Epithelial cell of esophagus (primary cell): ENCODE measurements around the gene SYDE1.

Experiments
- DNase-seq: peaks from one replicate; pipeline ENCODE4 v3.0.0; 2010; ENCODE audit warnings: low read depth
- H3K4me3 ChIP-seq: 2 replicates; pipeline ENCODE4 v1.5.1; 2011; ENCODE audit warnings: mild to moderate bottlenecking, low read length, control low read depth
- TF ChIP-seq, protein P1 (sequence below): IDR thresholded peaks from 2 replicates; pipeline ENCODE4 v1.5.1; 2011; ENCODE audit warnings: low read depth, mild to moderate bottlenecking, low read length, control low read depth, inconsistent platforms; ENCODE audit not compliant: insufficient read depth; ENCODE audit errors: missing control alignments

The SYDE1 gene

DNA sequence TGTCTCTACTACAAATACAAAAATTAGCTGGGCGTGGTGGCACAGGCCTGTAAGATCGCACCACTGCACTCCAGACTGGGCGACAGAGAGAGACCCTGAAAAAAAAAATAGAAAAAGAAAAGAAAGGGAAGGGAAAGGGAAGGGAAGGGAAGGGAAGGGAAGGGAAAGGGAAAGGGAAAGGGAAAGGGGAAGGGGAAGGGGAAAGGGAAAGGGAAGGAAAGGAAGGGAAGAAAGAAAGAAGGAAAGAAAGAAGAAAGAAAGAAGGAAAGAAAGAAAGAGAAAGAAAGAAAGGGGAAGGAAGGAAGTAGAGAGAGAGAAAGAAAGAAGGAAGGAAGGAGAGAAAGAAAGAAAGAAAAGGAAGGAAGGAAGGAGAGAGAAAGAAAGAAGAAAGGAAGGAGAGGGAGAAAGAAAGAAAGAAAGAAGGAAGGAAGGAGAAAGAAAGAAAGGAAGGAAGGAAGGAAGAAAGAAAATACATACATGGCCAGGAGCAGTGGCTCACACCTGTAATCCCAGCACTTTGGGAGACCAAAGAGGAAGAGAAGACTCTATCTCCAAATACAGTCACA is 8.1 kb upstream of the SYDE1 start:
- TF ChIP-seq, protein P1, sequence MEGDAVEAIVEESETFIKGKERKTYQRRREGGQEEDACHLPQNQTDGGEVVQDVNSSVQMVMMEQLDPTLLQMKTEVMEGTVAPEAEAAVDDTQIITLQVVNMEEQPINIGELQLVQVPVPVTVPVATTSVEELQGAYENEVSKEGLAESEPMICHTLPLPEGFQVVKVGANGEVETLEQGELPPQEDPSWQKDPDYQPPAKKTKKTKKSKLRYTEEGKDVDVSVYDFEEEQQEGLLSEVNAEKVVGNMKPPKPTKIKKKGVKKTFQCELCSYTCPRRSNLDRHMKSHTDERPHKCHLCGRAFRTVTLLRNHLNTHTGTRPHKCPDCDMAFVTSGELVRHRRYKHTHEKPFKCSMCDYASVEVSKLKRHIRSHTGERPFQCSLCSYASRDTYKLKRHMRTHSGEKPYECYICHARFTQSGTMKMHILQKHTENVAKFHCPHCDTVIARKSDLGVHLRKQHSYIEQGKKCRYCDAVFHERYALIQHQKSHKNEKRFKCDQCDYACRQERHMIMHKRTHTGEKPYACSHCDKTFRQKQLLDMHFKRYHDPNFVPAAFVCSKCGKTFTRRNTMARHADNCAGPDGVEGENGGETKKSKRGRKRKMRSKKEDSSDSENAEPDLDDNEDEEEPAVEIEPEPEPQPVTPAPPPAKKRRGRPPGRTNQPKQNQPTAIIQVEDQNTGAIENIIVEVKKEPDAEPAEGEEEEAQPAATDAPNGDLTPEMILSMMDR: no peak
- no peak for DNase-seq
- no peak overlapping the region for H3K4me3 ChIP-seq

DNA sequence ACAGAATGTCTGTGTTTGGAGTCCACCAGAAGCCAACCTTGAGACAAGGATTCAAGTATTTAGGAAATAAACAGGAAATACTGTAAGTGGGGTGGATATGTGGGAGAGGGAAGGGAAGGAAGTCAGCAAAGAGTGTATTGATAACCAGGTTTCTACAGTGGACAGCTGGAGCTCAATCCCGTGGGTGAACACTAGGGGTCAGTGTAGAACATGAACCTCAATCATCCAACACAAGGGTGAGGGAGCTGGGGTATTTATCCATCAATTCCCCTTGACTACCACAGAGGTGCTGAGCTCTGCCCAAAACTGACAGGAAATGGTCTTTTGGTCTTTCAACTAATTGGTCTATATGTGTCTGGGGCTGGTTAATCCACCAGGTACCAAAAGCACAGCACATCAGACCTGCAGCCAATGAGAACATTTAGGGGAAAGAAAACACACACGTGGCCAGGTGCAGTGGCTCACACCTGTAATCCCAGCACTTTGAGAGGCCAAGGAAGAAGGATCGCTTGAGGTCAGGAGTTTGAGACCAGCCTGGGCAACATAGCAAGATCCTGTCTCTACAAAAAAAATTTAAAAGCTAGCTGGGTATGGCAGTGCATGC is 5.6 kb upstream of the SYDE1 start:
- DNase-seq: peak; percentile 66
- no peak overlapping the region for H3K4me3 ChIP-seq
- TF ChIP-seq, protein P1: peak; percentile 69

DNA sequence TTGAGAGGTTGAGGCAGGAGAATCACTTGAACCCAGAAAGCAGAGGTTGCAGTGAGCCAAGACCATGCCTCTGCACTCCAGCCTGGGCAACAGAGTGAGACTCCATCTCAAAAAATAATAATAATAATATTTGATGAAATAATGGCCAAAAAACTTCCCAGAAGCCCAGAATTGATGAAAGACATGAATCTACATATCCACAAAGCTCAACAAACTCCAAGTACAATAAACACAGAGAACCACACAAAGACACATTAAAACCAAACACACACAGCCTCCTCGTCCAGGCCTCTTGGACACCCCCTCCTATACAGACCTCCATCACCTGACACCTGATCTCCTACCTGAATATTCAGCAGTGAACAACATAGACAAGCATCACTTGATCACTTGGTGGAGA is 3.2 kb upstream of the SYDE1 start:
- no peak for DNase-seq
- H3K4me3 ChIP-seq: no peak overlapping the region
- TF ChIP-seq, protein P1: no peak

DNA sequence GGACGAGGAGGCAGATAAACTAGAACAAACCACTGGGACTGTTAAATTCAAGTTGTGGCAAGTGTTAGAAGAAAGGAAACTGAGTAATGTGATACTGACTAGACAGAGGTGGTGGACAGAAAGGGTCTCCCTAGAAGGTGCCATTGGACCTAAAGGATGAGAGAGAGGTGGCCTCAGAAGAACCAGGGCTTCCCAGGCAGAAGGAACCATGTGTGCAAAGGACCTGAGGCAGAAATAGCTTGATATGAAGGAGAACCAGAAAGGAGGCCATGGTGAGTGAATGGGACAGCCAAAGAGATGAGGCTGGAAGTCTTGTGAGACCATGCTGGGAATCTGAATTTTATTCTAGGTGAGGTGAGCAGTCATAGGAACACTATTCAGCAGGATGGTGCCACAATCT is 2.8 kb upstream of the SYDE1 start:
- no peak for DNase-seq
- H3K4me3 ChIP-seq: no peak overlapping the region
- TF ChIP-seq, protein P1: no peak

DNA sequence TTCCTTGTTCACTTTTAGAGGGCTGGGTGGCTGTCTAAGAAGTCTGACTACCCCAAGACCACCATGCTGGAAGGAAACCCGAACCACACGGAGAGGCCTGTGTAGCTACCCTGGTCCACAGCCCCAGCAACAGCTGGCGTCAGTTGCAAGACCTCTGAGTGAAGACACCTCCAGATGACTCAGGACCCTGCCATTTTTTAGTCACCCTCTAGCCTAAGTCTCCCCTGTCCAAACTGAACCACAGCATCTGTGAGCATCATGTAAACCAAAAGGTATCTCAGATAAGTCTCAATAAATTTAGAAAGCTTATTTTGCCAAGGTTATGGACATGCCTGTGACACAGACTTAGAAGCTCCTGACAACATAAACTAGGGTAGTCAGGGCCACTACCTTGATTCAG is 2.2 kb upstream of the SYDE1 start:
- no peak overlapping the region for H3K4me3 ChIP-seq
- TF ChIP-seq, protein P1: no peak
- DNase-seq: no peak

DNA sequence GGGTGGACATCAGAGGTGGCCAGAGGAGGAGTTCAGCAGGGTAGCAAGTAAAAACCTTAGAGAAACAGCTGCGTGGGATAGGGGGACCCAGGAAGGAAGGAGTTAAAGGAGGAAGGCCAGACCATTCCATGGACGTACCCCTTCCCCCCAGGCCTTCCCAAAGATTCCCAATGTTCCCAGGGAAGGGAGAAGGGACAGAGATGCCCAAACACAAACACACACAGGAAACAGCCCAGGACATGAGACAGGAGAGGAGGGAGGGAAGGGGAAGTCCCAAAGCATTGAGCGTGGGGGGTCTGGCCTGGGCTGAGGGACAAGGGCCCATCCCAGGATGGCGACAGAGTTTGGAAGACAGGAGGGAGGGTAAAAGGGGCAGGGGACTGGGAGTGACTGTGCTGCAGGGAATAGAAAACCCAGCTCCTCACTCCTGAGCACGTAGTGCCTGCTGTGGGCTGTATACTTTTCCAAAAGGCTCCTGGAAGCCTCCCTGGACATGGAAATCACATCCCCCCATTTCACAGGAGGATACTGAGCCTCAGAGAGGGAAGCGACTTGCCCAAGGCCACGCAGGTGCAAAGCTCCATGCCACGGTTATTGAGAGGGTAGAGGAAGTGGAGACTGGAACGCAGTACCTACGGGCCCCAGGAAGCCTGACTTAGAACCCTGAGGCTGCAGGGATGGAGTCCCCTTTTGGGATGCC is 1.1 kb downstream of the SYDE1 start:
- no peak for DNase-seq
- TF ChIP-seq, protein P1: no peak
- peak overlapping the region; percentile 45 for H3K4me3 ChIP-seq
